Activated CD8-positive, alpha-beta T cell treated with anti-CD3 and anti-CD28 coated beads, Interleukin-2, amount 10 ng/mL, durations not matched to agents 7 days and 5 days (primary cell): Measurements from ENCODE around the gene AP4B1. TPM values are rescaled to one million over a fixed set of nuclear protein-coding genes. Genes with fewer than 3 reads are reported as not detected.

ENCODE experiments used
- ATAC-seq: fragments of 150-1000 bp; cut with Tn5 transposase; one replicate; pipeline ENCODE4 v1.10.0; 2021; ENCODE audit warnings: moderate library complexity
- CTCF ChIA-PET: fragments of 350-600 bp; sonication (Branson Sonifier 250); formaldehyde crosslinking; loops from one replicate; lab custom pipeline; 2021; ENCODE audit warnings: antibody characterized with exemption; lab: Charles Lee
- POLR2A ChIA-PET: fragments of 350-600 bp; sonication (Branson Sonifier 250); formaldehyde crosslinking; loops from one replicate; lab custom pipeline; 2021; ENCODE audit warnings: antibody characterized with exemption; lab: Charles Lee
- DNase-seq: peaks from one replicate; pipeline ENCODE4 v3.0.0-alpha.2; 2020
- H3K27ac Mint-ChIP-seq: one replicate; pipeline ENCODE4 v1.8.0; 2021; ENCODE audit warnings: mild to moderate bottlenecking, mixed read lengths
- H3K27me3 Mint-ChIP-seq: one replicate; pipeline ENCODE4 v1.8.0; 2021; ENCODE audit warnings: low read depth, mixed read lengths
- H3K36me3 Mint-ChIP-seq: one replicate; pipeline ENCODE4 v1.8.0; 2021; ENCODE audit warnings: low read depth, mixed read lengths
- H3K4me1 Mint-ChIP-seq: one replicate; pipeline ENCODE4 v1.8.0; 2021; ENCODE audit warnings: low read depth, mixed read lengths
- H3K4me3 Mint-ChIP-seq: one replicate; pipeline ENCODE4 v1.8.0; 2021; ENCODE audit warnings: mild to moderate bottlenecking, mixed read lengths
- H3K9me3 Mint-ChIP-seq: one replicate; pipeline ENCODE4 v1.8.0; 2022; ENCODE audit warnings: mixed read lengths; ENCODE audit not compliant: insufficient read depth
- total RNA-seq, 2 experiments: library from RNA; stranded (reverse); gene quantifications; one replicate each; pipeline ENCODE4 v1.2.3, GENCODE V29; 2021

The AP4B1 gene
- total RNA-seq, 2 experiments from 2014 or later: 42.9 to 44.9 TPM

- Mint-ChIP-seq H3K4me1 (peaks cover 64% of the 10 kb centered on the region), H3K36me3 (peaks cover 28% of the 10 kb centered on the region), H3K27ac (peak overlapping the region; percentile 94), H3K27me3 (no peaks in the 10 kb centered on the region), H3K9me3 (no peaks in the 10 kb centered on the region), H3K4me3 (peak overlapping the region; percentile 91)
- ATAC-seq: no peak
- POLR2A ChIA-PET: interaction anchor here (0.8 to 5.5 kb wide), 10 partner anchors 9 to 172 kb away, joined by 3 to 110 read pairs (median 10); partner anchors contain the start of genes AP4B1, DCLRE1B, PHTF1 and RSBN1
- CTCF ChIA-PET: interaction anchor here (0.7 to 7.4 kb wide), 14 partner anchors 9 to 172 kb away, joined by 3 to 121 read pairs (median 4); partner anchors contain the start of genes AP4B1 and DCLRE1B
- DNase-seq: no peak
Measured at GRCh38 chr1:113931451-113931851, 26.9 kb upstream of the AP4B1 start.

GRCh38 chr1:113930499-113931161, 26.0 kb upstream of the AP4B1 start:
- Mint-ChIP-seq H3K27me3 (no peaks in the 10 kb centered on the region), H3K27ac (peak overlapping the region; percentile 94), H3K4me1 (peaks cover 56% of the 10 kb centered on the region), H3K9me3 (no peaks in the 10 kb centered on the region), H3K4me3 (peak overlapping the region; percentile 91), H3K36me3 (peaks cover 25% of the 10 kb centered on the region)
- ChIA-PET CTCF (interaction anchor here (0.7 to 7.4 kb wide), 15 partner anchors 10 to 171 kb away, joined by 3 to 121 read pairs (median 5); partner anchors contain the start of genes AP4B1, DCLRE1B and RSBN1), POLR2A (interaction anchor here (0.6 to 5.5 kb wide), 21 partner anchors 10 to 827 kb away, joined by 3 to 110 read pairs (median 8); partner anchors contain the start of genes AP4B1, CSDE1, DCLRE1B and PHTF1)
- ATAC-seq (peak; percentile 50), DNase-seq (peak; percentile 81)

GRCh38 chr1:113929750-113930498, 25.3 kb upstream of the AP4B1 start:
- peak; percentile 67 for DNase-seq
- ChIA-PET CTCF (interaction anchor here (1.2 to 7.4 kb wide), 19 partner anchors 10 to 118 kb away, joined by 3 to 121 read pairs (median 6); partner anchors contain the start of genes AP4B1, DCLRE1B and RSBN1), POLR2A (interaction anchor here (0.6 to 5.5 kb wide), 27 partner anchors 10 to 1311 kb away, joined by 3 to 110 read pairs (median 6); partner anchors contain the start of genes AP4B1, CSDE1, DCLRE1B and PHTF1)
- no peaks in the 10 kb centered on the region for H3K9me3 Mint-ChIP-seq
- peak overlapping the region; percentile 95 for H3K4me3 Mint-ChIP-seq
- ATAC-seq: peak; percentile 37
- peaks cover 49% of the 10 kb centered on the region for H3K4me1 Mint-ChIP-seq
- no peaks in the 10 kb centered on the region for H3K27me3 Mint-ChIP-seq
- H3K27ac Mint-ChIP-seq: peak overlapping the region; percentile 94
- H3K36me3 Mint-ChIP-seq: peaks cover 18% of the 10 kb centered on the region

GRCh38 chr1:113928941-113929749, 24.5 kb upstream of the AP4B1 start, which contains the start of gene HIPK1:
TSS of gene HIPK1 (plus strand) at chr1:113929324.
- DNase-seq (peak; percentile 95), ATAC-seq (peak; percentile 62)
- Mint-ChIP-seq H3K27me3 (peaks cover under 1% of the 10 kb centered on the region), H3K4me1 (peaks cover 45% of the 10 kb centered on the region), H3K4me3 (peak within 1 kb of the TSS; percentile 95), H3K36me3 (peaks cover 14% of the 10 kb centered on the region), H3K27ac (peak within 1 kb of the TSS; percentile 99), H3K9me3 (no peaks in the 10 kb centered on the region)
- ChIA-PET POLR2A (interaction anchor here (0.6 to 5.5 kb wide), 22 partner anchors 9 to 1310 kb away, joined by 3 to 110 read pairs (median 6); partner anchors contain the start of genes AP4B1, DCLRE1B, RSBN1 and ST7L), CTCF (interaction anchor here (0.6 to 7.4 kb wide), 21 partner anchors 9 to 353 kb away, joined by 3 to 121 read pairs (median 5); partner anchors contain the start of genes AP4B1, DCLRE1B and RSBN1)

- CTCF ChIA-PET: interaction anchor here (0.8 to 7.4 kb wide), 18 partner anchors 9 to 354 kb away, joined by 3 to 121 read pairs (median 6); partner anchors contain the start of genes AP4B1 and DCLRE1B
- H3K27me3 Mint-ChIP-seq: peaks cover 5% of the 10 kb centered on the region
- POLR2A ChIA-PET: interaction anchor here (0.9 to 5.5 kb wide), 13 partner anchors 8 to 165 kb away, joined by 3 to 110 read pairs (median 7); partner anchors contain the start of genes AP4B1 and DCLRE1B
- H3K4me3 Mint-ChIP-seq: peak overlapping the region; percentile 95
- H3K27ac Mint-ChIP-seq: peak overlapping the region; percentile 99
- H3K36me3 Mint-ChIP-seq: peaks cover 7% of the 10 kb centered on the region
- H3K4me1 Mint-ChIP-seq: peaks cover 38% of the 10 kb centered on the region
- no peak for ATAC-seq
- no peak for DNase-seq
- no peaks in the 10 kb centered on the region for H3K9me3 Mint-ChIP-seq
Measured at GRCh38 chr1:113928187-113928930, 23.8 kb upstream of the AP4B1 start.

GRCh38 chr1:113924473-113924872, 19.9 kb upstream of the AP4B1 start:
- ChIA-PET CTCF (interaction anchor here (0.7 to 1.1 kb wide), 3 partner anchors 11 to 139 kb away, joined by 3 read pairs; no protein-coding TSS in a partner anchor), POLR2A (interaction anchor here (0.9 kb wide), 1 partner anchor 9 kb away, joined by 3 read pairs; no protein-coding TSS in a partner anchor)
- peaks cover 14% of the 10 kb centered on the region for H3K4me1 Mint-ChIP-seq
- H3K36me3 Mint-ChIP-seq: no peaks in the 10 kb centered on the region
- ATAC-seq (no peak), DNase-seq (no peak)
- no peaks in the 10 kb centered on the region for H3K9me3 Mint-ChIP-seq
- H3K4me3 Mint-ChIP-seq: no peak overlapping the region
- H3K27ac Mint-ChIP-seq: no peak overlapping the region
- H3K27me3 Mint-ChIP-seq: peaks cover 8% of the 10 kb centered on the region

GRCh38 chr1:113922957-113923356, 18.4 kb upstream of the AP4B1 start:
- CTCF ChIA-PET: no interaction called here
- no peak overlapping the region for H3K27ac Mint-ChIP-seq
- POLR2A ChIA-PET: no interaction called here
- DNase-seq (no peak), ATAC-seq (no peak)
- H3K36me3 Mint-ChIP-seq: no peaks in the 10 kb centered on the region
- H3K4me1 Mint-ChIP-seq: peaks cover 4% of the 10 kb centered on the region
- H3K9me3 Mint-ChIP-seq: no peaks in the 10 kb centered on the region
- H3K4me3 Mint-ChIP-seq: no peak overlapping the region
- H3K27me3 Mint-ChIP-seq: peaks cover 8% of the 10 kb centered on the region

- Mint-ChIP-seq H3K27ac (no peak overlapping the region), H3K4me1 (peaks cover 2% of the 10 kb centered on the region), H3K36me3 (peaks cover 13% of the 10 kb centered on the region), H3K4me3 (no peak overlapping the region), H3K9me3 (no peaks in the 10 kb centered on the region), H3K27me3 (peaks cover 3% of the 10 kb centered on the region)
- CTCF ChIA-PET: interaction anchor here (1.0 to 2.0 kb wide), 4 partner anchors 10 to 43 kb away, joined by 3 to 7 read pairs (median 6); partner anchors contain the start of genes DCLRE1B and HIPK1
- ATAC-seq (no peak), DNase-seq (no peak)
- POLR2A ChIA-PET: interaction anchor here (3.5 kb wide), 1 partner anchor 11 kb away, joined by 20 read pairs; the partner anchor contains the start of gene HIPK1
Measured at GRCh38 chr1:113918243-113918642, 13.6 kb upstream of the AP4B1 start.

GRCh38 chr1:113917400-113918082, 12.9 kb upstream of the AP4B1 start:
- H3K27ac Mint-ChIP-seq: no peak overlapping the region
- peaks cover 17% of the 10 kb centered on the region for H3K36me3 Mint-ChIP-seq
- H3K9me3 Mint-ChIP-seq: no peaks in the 10 kb centered on the region
- H3K4me1 Mint-ChIP-seq: peaks cover 2% of the 10 kb centered on the region
- ChIA-PET POLR2A (interaction anchor here (1.0 to 3.5 kb wide), 2 partner anchors 11 to 12 kb away, joined by 4 to 20 read pairs; partner anchors contain the start of gene HIPK1), CTCF (interaction anchor here (1.0 to 2.0 kb wide), 4 partner anchors 11 to 42 kb away, joined by 3 to 7 read pairs (median 6); partner anchors contain the start of genes DCLRE1B and HIPK1)
- peak; percentile 36 for ATAC-seq
- no peak for DNase-seq
- H3K27me3 Mint-ChIP-seq: peaks cover 2% of the 10 kb centered on the region
- H3K4me3 Mint-ChIP-seq: no peak overlapping the region
